HG03280 (cell line): ENCODE data around the gene DSCAML1.

Source experiments
- ATAC-seq: cut with Tn5 transposase; IDR thresholded peaks from one replicate; pipeline ENCODE4 v1.9.1; 2021; ENCODE audit warnings: mild to moderate bottlenecking, moderate library complexity; ENCODE audit not compliant: unreplicated experiment

Gene DSCAML1

GRCh38 chr11:117831661-117832415 lies 34.8 kb upstream of the DSCAML1 start:
- no peak for ATAC-seq

GRCh38 chr11:117830674-117831351 lies 33.8 kb upstream of the DSCAML1 start:
- ATAC-seq: no peak

DNA sequence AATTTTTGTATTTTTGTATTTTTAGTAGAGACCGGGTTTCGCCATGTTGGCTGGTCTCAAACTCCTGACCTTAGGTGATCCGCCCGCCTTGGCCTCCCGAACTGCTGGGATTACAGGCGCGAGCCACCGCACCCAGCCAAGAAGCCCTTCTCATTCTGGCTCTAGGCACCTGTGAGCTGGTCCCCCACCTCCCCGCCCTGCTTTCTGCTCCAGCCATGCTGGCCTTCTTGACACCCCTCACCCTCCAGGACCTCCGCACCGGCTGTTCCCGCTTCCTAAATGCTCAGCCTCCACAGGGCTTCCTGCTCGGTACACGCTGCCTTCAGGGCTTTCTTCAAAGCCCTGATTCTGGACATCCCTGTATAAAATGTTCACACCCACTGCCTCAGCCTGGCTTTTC lies 33.1 kb upstream of the DSCAML1 start:
- no peak for ATAC-seq

GRCh38 chr11:117829369-117829725 lies 32.3 kb upstream of the DSCAML1 start:
- ATAC-seq: no peak

DNA sequence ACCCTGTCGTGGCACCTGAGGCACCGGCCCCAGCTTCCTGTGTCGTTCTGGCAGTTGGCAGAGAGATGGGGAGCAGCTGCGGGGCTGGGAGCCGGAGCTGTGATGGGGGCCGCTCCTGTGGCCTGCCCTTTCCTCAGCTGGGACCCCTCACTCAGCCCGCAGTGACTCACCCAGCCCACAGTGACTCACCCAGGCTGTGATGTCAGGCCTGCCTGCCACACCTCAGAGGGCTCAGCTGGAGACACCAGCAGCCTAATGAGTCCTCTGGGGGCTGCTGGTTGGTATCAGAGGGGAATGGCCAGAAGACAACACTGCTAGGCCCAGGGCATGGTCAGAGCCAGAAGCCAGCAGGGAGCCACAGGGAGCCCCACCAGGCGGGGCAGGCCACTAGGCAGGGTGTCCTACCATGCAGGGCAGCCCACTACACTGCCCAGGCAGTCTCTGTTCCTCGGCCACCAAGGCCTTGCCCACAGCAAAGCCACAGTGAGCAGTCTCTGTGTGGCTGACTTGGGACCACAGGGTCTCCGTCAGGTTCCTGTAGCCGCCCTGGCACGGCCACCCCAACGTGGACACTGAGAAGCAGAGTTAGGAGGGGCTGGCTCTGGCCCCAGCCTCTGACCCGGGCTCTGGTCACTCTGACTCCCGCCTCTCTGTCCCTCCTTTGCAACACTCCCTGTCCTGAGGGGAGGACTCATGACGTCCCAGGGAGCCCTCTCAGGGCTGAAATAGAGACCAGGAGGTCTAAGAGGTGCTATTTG lies 31.8 kb upstream of the DSCAML1 start:
- peak; percentile 45 for ATAC-seq

GRCh38 chr11:117827521-117828511 lies 30.8 kb upstream of the DSCAML1 start:
- ATAC-seq: no peak

DNA sequence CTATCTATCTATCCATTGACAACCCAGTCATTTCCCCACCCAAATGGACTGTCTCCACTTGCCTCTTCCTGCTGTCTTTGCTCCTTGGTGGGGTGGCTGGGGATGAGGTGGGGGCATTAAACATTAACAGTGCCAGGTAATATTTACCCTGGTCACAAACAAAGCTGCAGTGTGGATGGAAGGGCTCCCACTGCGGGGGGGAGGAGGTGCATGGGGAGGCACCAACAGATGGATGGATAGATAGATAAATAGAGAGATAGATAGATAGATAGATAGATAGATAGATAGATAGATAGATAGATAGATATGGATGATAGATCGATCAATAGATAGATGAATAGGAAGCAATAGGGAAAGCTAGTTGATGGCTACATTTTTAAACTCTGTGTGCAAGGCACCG lies 29.8 kb upstream of the DSCAML1 start:
- no peak for ATAC-seq

- ATAC-seq: no peak
These were observed 29.2 kb upstream of the DSCAML1 start for GRCh38 chr11:117826190-117826570.

GRCh38 chr11:117825538-117826189 lies 28.6 kb upstream of the DSCAML1 start:
- ATAC-seq: no peak

DNA sequence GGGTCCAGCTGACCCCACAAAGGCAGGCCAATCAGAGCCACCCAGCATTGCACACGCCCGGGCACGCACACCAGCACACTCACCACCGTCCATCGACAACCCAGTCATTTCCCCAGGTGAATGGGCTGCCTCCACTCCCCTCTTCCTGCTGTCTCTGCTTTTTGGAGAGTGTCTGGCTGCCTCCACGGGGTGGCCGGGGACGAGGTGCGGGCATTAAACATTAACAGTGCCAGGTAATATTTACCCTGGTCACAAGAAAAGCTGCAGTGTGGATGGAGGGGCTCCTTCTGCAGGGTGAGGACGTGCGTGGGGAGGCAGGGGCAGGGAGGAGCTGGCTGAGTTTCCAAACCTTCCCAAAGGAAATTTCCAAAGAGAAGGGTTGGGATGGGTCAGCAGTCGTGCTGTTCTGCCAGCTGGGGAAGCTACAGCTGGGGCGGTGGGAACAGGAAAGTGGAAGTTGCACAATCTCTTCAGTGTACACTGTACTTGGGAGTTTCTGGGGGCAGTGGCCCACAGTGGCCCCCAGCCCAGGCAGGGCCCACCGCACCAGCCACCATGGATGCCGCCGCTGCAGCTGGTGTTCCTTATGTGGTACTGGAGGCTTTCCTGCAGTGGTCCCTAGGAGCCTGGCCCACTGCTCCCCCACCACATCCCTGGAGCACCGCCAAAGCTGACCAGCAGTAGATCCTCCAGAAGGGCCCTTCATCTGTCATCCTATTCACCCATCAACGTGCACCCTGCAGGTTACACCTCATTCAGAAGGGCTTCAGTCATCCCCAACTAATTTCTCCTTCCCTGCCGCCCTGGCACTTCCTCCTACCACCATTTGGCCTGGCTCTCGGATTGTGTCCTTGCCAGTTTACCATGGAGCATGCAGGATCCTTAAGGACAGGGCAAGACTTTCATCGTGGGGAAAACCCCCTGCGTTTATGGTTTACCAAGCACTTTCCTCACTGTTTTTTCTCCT lies 27.8 kb upstream of the DSCAML1 start, which contains the start of gene FXYD2:
Gene FXYD2 (minus strand): TSS at position 174 of the 967 bp plus-strand sequence. CDS start 66 bp downstream, at position 108.
- ATAC-seq: no peak

DNA sequence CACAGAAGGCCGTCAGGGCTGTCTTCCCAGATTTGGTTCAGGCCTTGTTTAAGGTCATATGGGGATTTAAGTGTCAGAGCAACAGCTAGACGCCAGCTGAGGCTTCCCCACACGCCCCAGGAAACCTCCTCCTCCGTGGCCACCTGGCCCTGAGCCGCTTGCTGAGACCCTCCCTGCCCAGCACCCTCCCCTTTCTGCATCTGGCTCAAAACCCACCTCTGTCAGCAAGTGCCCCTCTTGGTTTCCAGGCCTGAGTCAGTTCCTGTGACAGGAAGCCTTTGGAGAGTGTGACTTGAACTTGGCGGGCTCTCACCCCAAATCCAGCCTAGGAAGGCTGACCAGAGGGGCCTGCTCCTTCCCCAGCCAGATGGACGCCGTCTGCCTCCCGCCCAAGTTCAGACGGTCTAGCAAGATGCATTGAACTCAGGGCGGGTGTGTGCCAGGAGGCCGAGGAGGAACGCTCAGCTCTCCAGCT lies 27.0 kb upstream of the DSCAML1 start:
- no peak for ATAC-seq

GRCh38 chr11:117823294-117823945 lies 26.4 kb upstream of the DSCAML1 start:
- no peak for ATAC-seq

GRCh38 chr11:117822074-117823033 lies 25.3 kb upstream of the DSCAML1 start:
- ATAC-seq: no peak

- no peak for ATAC-seq
These were observed 24.4 kb upstream of the DSCAML1 start for GRCh38 chr11:117821431-117821830.

- no peak for ATAC-seq
These were observed 23.5 kb upstream of the DSCAML1 start for GRCh38 chr11:117820516-117820915.

GRCh38 chr11:117820071-117820470 lies 23.1 kb upstream of the DSCAML1 start:
- ATAC-seq: no peak
